ENCODE data around the gene MFN2. TPM values are rescaled to one million over a fixed set of nuclear protein-coding genes. Genes with fewer than 3 reads are reported as not detected.

Gene MFN2
- total RNA-seq, 1 donor from 2014 or later: 88.7 TPM

GRCh38 chr1:12059722-12060464 lies 79.6 kb downstream of the MFN2 start:
- Mint-ChIP-seq H3K4me1 (peaks cover 60% of the 10 kb centered on the region), H3K4me3 (peak overlapping the region; percentile 35), H3K36me3 (ENCODE audit: low read depth) (peaks cover 9% of the 10 kb centered on the region), H3K27me3 (peaks cover 4% of the 10 kb centered on the region), H3K9me3 (peaks cover 4% of the 10 kb centered on the region), H3K27ac (peak overlapping the region; percentile 39)
- intact Hi-C loops (cut with micrococcal nuclease): loop anchor here (5.0 to 10.0 kb wide), 2 partner anchors 55 to 153 kb away; no protein-coding TSS in a partner anchor
- peak; percentile 68 for DNase-seq

GRCh38 chr1:12060500-12060899 lies 80.3 kb downstream of the MFN2 start:
- Mint-ChIP-seq H3K27ac (no peak overlapping the region), H3K36me3 (ENCODE audit: low read depth) (peaks cover 9% of the 10 kb centered on the region), H3K27me3 (peaks cover 4% of the 10 kb centered on the region), H3K9me3 (peaks cover 4% of the 10 kb centered on the region), H3K4me1 (peaks cover 59% of the 10 kb centered on the region), H3K4me3 (no peak overlapping the region)
- no peak for DNase-seq
- intact Hi-C loops (cut with micrococcal nuclease): loop anchor here (5.0 to 10.0 kb wide), 2 partner anchors 54 to 153 kb away; no protein-coding TSS in a partner anchor

Other genes starting within 250 kb of the MFN2 start
- gene AGTRAP, start 244.3 kb upstream of the MFN2 start, total RNA-seq: 13.1 and 14.0 TPM in 2 replicates
- not detected in 2 replicates for gene C1orf167, start 218.3 kb upstream of the MFN2 start, total RNA-seq
- 15.6 and 18.4 TPM in 2 replicates for gene MTHFR, start 174.5 kb upstream of the MFN2 start, total RNA-seq
- 12.7 and 15.2 TPM in 2 replicates for gene CLCN6, start 174.3 kb upstream of the MFN2 start, total RNA-seq
- gene NPPA, start 132.7 kb upstream of the MFN2 start, total RNA-seq: not detected in 2 replicates
- gene NPPB, start 121.5 kb upstream of the MFN2 start, total RNA-seq: not detected in 2 replicates
- 34.1 and 36.5 TPM in 2 replicates for gene KIAA2013, start 54.0 kb upstream of the MFN2 start, total RNA-seq
- gene PLOD1, start 45.7 kb upstream of the MFN2 start, total RNA-seq: 40.3 and 40.6 TPM in 2 replicates
- 68.9 and 73.9 TPM in 2 replicates for gene MIIP, start 39.1 kb downstream of the MFN2 start, total RNA-seq
- 33.2 and 35.1 TPM in 2 replicates for gene TNFRSF8, start 82.9 kb downstream of the MFN2 start, total RNA-seq
- 145 TPM in 2 replicates for gene TNFRSF1B, start 186.5 kb downstream of the MFN2 start, total RNA-seq
- 26.9 and 30.8 TPM in 2 replicates for gene VPS13D, start 249.6 kb downstream of the MFN2 start, total RNA-seq